ENCODE data around the gene OSBPL10.

The OSBPL10 gene

DNA sequence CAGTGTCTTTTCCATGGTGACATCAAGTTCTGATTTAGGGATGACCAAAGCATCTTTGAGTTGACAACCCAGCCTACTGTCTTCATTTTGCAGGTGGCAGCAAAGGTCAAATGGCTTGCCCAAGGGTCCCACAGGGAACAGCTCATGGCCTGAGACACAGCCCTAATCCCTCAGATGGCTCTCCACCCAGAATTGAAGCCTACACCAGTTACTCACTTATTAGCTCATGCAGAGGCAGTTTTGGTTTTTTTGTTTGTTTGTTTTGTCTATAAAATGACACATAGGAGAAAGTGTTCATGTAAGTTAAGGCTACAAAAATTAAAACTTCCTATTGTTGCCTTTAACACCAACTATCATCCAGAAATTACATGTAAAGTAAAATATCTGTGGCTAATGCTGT is 167.9 kb downstream of the OSBPL10 start:
- Histone ChIP-seq H2AFZ (no peak overlapping the region), H3K79me2 (no peaks in the 10 kb centered on the region), H3K4me1 (no peaks in the 10 kb centered on the region), H3K36me3 (ENCODE audit: control insufficient read depth, insufficient read depth, low read length) (no peaks in the 10 kb centered on the region), H3K4me3 (ENCODE audit: low read depth, low read length) (no peak overlapping the region), H3K27me3 (ENCODE audit: control insufficient read depth, insufficient read depth, low read length) (no peaks in the 10 kb centered on the region), H3K9ac (no peak overlapping the region), H3K4me2 (ENCODE audit: low read length) (no peak overlapping the region), H3K9me3 (ENCODE audit: control insufficient read depth, low read length) (no peaks in the 10 kb centered on the region), H3K27ac (no peak overlapping the region)
- TF ChIP-seq, protein P1, sequence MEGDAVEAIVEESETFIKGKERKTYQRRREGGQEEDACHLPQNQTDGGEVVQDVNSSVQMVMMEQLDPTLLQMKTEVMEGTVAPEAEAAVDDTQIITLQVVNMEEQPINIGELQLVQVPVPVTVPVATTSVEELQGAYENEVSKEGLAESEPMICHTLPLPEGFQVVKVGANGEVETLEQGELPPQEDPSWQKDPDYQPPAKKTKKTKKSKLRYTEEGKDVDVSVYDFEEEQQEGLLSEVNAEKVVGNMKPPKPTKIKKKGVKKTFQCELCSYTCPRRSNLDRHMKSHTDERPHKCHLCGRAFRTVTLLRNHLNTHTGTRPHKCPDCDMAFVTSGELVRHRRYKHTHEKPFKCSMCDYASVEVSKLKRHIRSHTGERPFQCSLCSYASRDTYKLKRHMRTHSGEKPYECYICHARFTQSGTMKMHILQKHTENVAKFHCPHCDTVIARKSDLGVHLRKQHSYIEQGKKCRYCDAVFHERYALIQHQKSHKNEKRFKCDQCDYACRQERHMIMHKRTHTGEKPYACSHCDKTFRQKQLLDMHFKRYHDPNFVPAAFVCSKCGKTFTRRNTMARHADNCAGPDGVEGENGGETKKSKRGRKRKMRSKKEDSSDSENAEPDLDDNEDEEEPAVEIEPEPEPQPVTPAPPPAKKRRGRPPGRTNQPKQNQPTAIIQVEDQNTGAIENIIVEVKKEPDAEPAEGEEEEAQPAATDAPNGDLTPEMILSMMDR (IDR thresholded peaks at IDR 0.05), result no peak

- H2AFZ ChIP-seq, result no peak overlapping the region
- TF ChIP-seq, protein P1 (IDR thresholded peaks at IDR 0.05), result no peak
- H3K36me3 ChIP-seq (ENCODE audit: control insufficient read depth, insufficient read depth, low read length), result no peaks in the 10 kb centered on the region
- no peaks in the 10 kb centered on the region for H3K27me3 ChIP-seq (ENCODE audit: control insufficient read depth, insufficient read depth, low read length)
- H3K9me3 ChIP-seq (ENCODE audit: control insufficient read depth, low read length), result no peaks in the 10 kb centered on the region
- no peak overlapping the region for H3K9ac ChIP-seq
- H3K4me2 ChIP-seq (ENCODE audit: low read length), result no peak overlapping the region
- no peaks in the 10 kb centered on the region for H3K4me1 ChIP-seq
- H3K27ac ChIP-seq, result no peak overlapping the region
- no peaks in the 10 kb centered on the region for H3K79me2 ChIP-seq
- no peak overlapping the region for H3K4me3 ChIP-seq (ENCODE audit: low read depth, low read length)
Measured at GRCh38 chr3:31810991-31811433, 170.1 kb downstream of the OSBPL10 start.

DNA sequence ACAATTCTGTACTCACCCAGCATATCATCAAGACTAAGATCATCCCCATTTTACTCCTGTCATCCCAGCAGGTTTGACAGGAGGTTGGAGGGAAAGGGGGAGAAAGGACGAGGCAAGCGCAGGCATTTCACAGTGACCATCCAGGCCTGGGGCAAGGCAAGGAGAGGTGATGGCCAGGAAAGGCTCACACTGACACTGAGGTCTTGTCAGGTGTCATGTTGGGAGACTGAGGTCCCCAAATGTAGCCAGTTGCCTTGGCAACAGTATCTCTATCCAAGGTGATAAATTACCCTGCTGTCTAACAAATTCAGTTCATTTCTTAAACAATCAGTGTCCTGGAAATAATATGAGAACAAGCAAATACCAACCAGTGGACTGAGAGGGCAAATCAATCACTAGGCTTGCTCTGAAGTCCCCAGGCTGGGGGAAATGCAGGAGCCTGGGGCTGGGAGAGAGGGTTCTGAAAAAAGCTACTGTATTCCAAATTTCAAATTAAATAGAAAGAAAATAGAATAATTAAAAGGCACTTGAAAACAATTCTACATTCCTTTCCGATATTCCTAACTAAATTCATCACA is 172.8 kb downstream of the OSBPL10 start:
- H3K9me3 ChIP-seq (ENCODE audit: control insufficient read depth, low read length), result no peaks in the 10 kb centered on the region
- TF ChIP-seq, protein P1 (IDR thresholded peaks at IDR 0.05), result no peak
- no peak overlapping the region for H3K9ac ChIP-seq
- H3K4me2 ChIP-seq (ENCODE audit: low read length), result no peak overlapping the region
- no peaks in the 10 kb centered on the region for H3K79me2 ChIP-seq
- no peak overlapping the region for H2AFZ ChIP-seq
- no peaks in the 10 kb centered on the region for H3K36me3 ChIP-seq (ENCODE audit: control insufficient read depth, insufficient read depth, low read length)
- H3K27me3 ChIP-seq (ENCODE audit: control insufficient read depth, insufficient read depth, low read length), result no peaks in the 10 kb centered on the region
- H3K4me3 ChIP-seq (ENCODE audit: low read depth, low read length), result no peak overlapping the region
- no peaks in the 10 kb centered on the region for H3K4me1 ChIP-seq
- no peak overlapping the region for H3K27ac ChIP-seq

GRCh38 chr3:31804251-31805051 is 176.6 kb downstream of the OSBPL10 start:
- TF ChIP-seq, protein P1 (IDR thresholded peaks at IDR 0.05), result no peak
- H3K4me1 ChIP-seq, result no peaks in the 10 kb centered on the region
- H3K9ac ChIP-seq, result no peak overlapping the region
- H3K4me3 ChIP-seq (ENCODE audit: low read depth, low read length), result no peak overlapping the region
- no peaks in the 10 kb centered on the region for H3K27me3 ChIP-seq (ENCODE audit: control insufficient read depth, insufficient read depth, low read length)
- H3K27ac ChIP-seq, result no peak overlapping the region
- no peaks in the 10 kb centered on the region for H3K79me2 ChIP-seq
- no peaks in the 10 kb centered on the region for H3K36me3 ChIP-seq (ENCODE audit: control insufficient read depth, insufficient read depth, low read length)
- no peaks in the 10 kb centered on the region for H3K9me3 ChIP-seq (ENCODE audit: control insufficient read depth, low read length)
- H2AFZ ChIP-seq, result no peak overlapping the region
- no peak overlapping the region for H3K4me2 ChIP-seq (ENCODE audit: low read length)

All from parathyroid adenoma (tissue), 2 donors.